ENCODE results near the gene DIS3. TPM values are rescaled to one million over a fixed set of nuclear protein-coding genes. Genes with fewer than 3 reads are reported as not detected.
A peak's percentile ranks its signal among the peaks of the same experiment; 100 is the strongest.
"Not testable (repeated sequence)": the region's sequence is repeated elsewhere in the genome, so short reads cannot be mapped to it uniquely, and the experiment has no call there.

The DIS3 gene
- total RNA-seq, 1 donor from 2014 or later: 45.2 TPM

GRCh38 chr13:72808917-72809500, 27.3 kb upstream of the DIS3 start:
- ATAC-seq (ENCODE audit: low read depth): no peak
- ChIA-PET POLR2A (no interaction called here), CTCF (interaction anchor here (1.2 to 1.3 kb wide), 2 partner anchors 21 to 41 kb away, joined by 4 to 7 read pairs; no protein-coding TSS in a partner anchor)
- TF ChIP-seq CTCF (IDR thresholded peaks at IDR 0.05): peak; percentile 92
- Mint-ChIP-seq H3K4me3 (no peak overlapping the region), H3K9me3 (no peaks in the 10 kb centered on the region), H3K27me3 (no peaks in the 10 kb centered on the region), H3K27ac (no peak overlapping the region), H3K4me1 (no peaks in the 10 kb centered on the region), H3K36me3 (ENCODE audit: low read depth) (peaks cover 31% of the 10 kb centered on the region)
- intact Hi-C loops (cut with micrococcal nuclease): no loop called here
- DNase-seq: no peak

GRCh38 chr13:72806514-72806913, 24.8 kb upstream of the DIS3 start:
- intact Hi-C loops (cut with micrococcal nuclease); H3K4me3 Mint-ChIP-seq; H3K4me1 Mint-ChIP-seq: not testable (repeated sequence)

GRCh38 chr13:72805676-72806346, 24.1 kb upstream of the DIS3 start:
- POLR2A ChIA-PET: no interaction called here
- Mint-ChIP-seq H3K4me1 (no peaks in the 10 kb centered on the region), H3K4me3 (no peak overlapping the region), H3K27ac (no peak overlapping the region), H3K27me3 (no peaks in the 10 kb centered on the region), H3K36me3 (ENCODE audit: low read depth) (peaks cover 43% of the 10 kb centered on the region), H3K9me3 (no peaks in the 10 kb centered on the region)
- intact Hi-C loops (cut with micrococcal nuclease): no loop called here
- TF ChIP-seq CTCF (IDR thresholded peaks at IDR 0.05): no peak
- CTCF ChIA-PET: no interaction called here
- ATAC-seq (ENCODE audit: low read depth) (no peak), DNase-seq (no peak)

More at GRCh38 chr13:72806514-72806913, 24.8 kb upstream of the DIS3 start:
- peaks cover 40% of the 10 kb centered on the region for H3K36me3 Mint-ChIP-seq (ENCODE audit: low read depth)
- H3K9me3 Mint-ChIP-seq; POLR2A ChIA-PET; DNase-seq; H3K27me3 Mint-ChIP-seq; ATAC-seq (ENCODE audit: low read depth); CTCF ChIA-PET; H3K27ac Mint-ChIP-seq: not testable (repeated sequence)

GRCh38 chr13:72804301-72804700, 22.6 kb upstream of the DIS3 start:
- no peak overlapping the region for H3K4me3 Mint-ChIP-seq
- ChIA-PET CTCF (no interaction called here), POLR2A (no interaction called here)
- H3K36me3 Mint-ChIP-seq (ENCODE audit: low read depth): peaks cover 51% of the 10 kb centered on the region
- no peak for TF ChIP-seq CTCF (IDR thresholded peaks at IDR 0.05)
- H3K27me3 Mint-ChIP-seq: no peaks in the 10 kb centered on the region
- ATAC-seq (ENCODE audit: low read depth): no peak
- intact Hi-C loops (cut with micrococcal nuclease): no loop called here
- H3K4me1 Mint-ChIP-seq: no peaks in the 10 kb centered on the region
- DNase-seq: no peak
- H3K27ac Mint-ChIP-seq: no peak overlapping the region
- H3K9me3 Mint-ChIP-seq: no peaks in the 10 kb centered on the region

GRCh38 chr13:72798817-72799216, 17.1 kb upstream of the DIS3 start:
- TF ChIP-seq CTCF (IDR thresholded peaks at IDR 0.05): no peak
- Mint-ChIP-seq H3K27me3 (no peaks in the 10 kb centered on the region), H3K36me3 (ENCODE audit: low read depth) (peaks cover 69% of the 10 kb centered on the region), H3K4me3 (no peak overlapping the region), H3K9me3 (no peaks in the 10 kb centered on the region), H3K4me1 (no peaks in the 10 kb centered on the region), H3K27ac (no peak overlapping the region)
- no peak for ATAC-seq (ENCODE audit: low read depth)
- POLR2A ChIA-PET: no interaction called here
- DNase-seq: no peak
- CTCF ChIA-PET: no interaction called here
- intact Hi-C loops (cut with micrococcal nuclease): no loop called here

Measured in activated B cell treated with CpG ODN at 0.5 μM for 24 hours (primary cell).